Endothelial cell of umbilical vein (primary cell): ENCODE data around the gene EMB. TPM values are rescaled to one million over a fixed set of nuclear protein-coding genes. Genes with fewer than 3 reads are reported as not detected.
"Not testable (repeated sequence)": the region's sequence is repeated elsewhere in the genome, so short reads cannot be mapped to it uniquely, and the experiment has no call there.

ENCODE experiments used
- BruUV-seq: library from RNA; stranded (reverse); fragments of 400-500 nt; replicated peaks from 2 replicates; lab custom pipeline; 2021; lab: Mats Ljungman, UMichigan
- CTCF ChIA-PET: fragments of 300-600, 350-600 bp; sonication (Branson Sonifier 250); formaldehyde crosslinking; loops from one replicate; lab custom pipeline; 2021; ENCODE audit warnings: antibody characterized with exemption, inconsistent platforms; lab: Charles Lee
- POLR2A ChIA-PET: fragments of 300-600, 350-600 bp; sonication (Branson Sonifier 250); formaldehyde crosslinking; loops from one replicate; lab custom pipeline; 2021; ENCODE audit warnings: antibody characterized with exemption, inconsistent platforms; lab: Charles Lee
- DNase-seq: peaks from one replicate; pipeline ENCODE4 v3.0.0-alpha.2; 2011; ENCODE audit warnings: low read depth, low spot score
- FAIRE-seq: peaks from 2 replicates; lab custom pipeline; 2011; peaks lifted over from hg19 to GRCh38; lab: Jason Lieb, UNC
- H2AFZ ChIP-seq: 2 replicates; pipeline ENCODE4 v1.6.0; 2012; ENCODE audit warnings: low read depth, low read length, control low read depth, inconsistent platforms
- H3K27ac ChIP-seq: 2 replicates; pipeline ENCODE4 v1.5.1; 2011; ENCODE audit warnings: low read depth, mild to moderate bottlenecking, control low read depth, low read length, moderate library complexity; ENCODE audit not compliant: insufficient read depth
- H3K27me3 ChIP-seq, 2 experiments: 2 replicates each; pipeline versions ENCODE4 v1.6.0 to v1.6.1; 2011; ENCODE audit warnings: low read length in 2 of 2, mixed read lengths in 1 of 2; ENCODE audit not compliant: control insufficient read depth in 2 of 2, insufficient read depth in 2 of 2
- H3K36me3 ChIP-seq, 2 experiments: 2 replicates in 1 of 2; 3 replicates in 1 of 2; pipeline ENCODE4 v1.5.1; 2011; ENCODE audit warnings: low read length in 2 of 2, mild to moderate bottlenecking in 1 of 2, moderate library complexity in 1 of 2; ENCODE audit not compliant: control insufficient read depth in 2 of 2, insufficient read depth in 2 of 2; ENCODE audit errors: extremely low read depth in 1 of 2
- H3K4me1 ChIP-seq: 3 replicates; pipeline ENCODE4 v1.5.1; 2011; ENCODE audit warnings: mild to moderate bottlenecking, low read length; ENCODE audit not compliant: control insufficient read depth, insufficient read depth; ENCODE audit errors: extremely low read depth
- H3K4me2 ChIP-seq: 2 replicates; pipeline ENCODE4 v1.6.1; 2011; ENCODE audit warnings: low read length, control low read depth, mixed read lengths; ENCODE audit not compliant: insufficient read depth
- H3K4me3 ChIP-seq, 3 experiments: fragments of 200-600 bp in 1 of 3; sonication (generic), shearing (Covaris generic) in 1 of 3; replicated peaks in 1 of 3; 2 replicates each; pipeline ENCODE4 v1.5.1; 2011 to 2016; ENCODE audit warnings: control low read depth in 3 of 3, low read length in 3 of 3, mild to moderate bottlenecking in 2 of 3, inconsistent platforms in 1 of 3, low read depth in 1 of 3, moderate library complexity in 1 of 3; ENCODE audit not compliant: insufficient read depth in 1 of 3
- H3K79me2 ChIP-seq: 2 replicates; pipeline ENCODE4 v1.6.0; 2012; ENCODE audit warnings: low read length, inconsistent platforms; ENCODE audit not compliant: control insufficient read depth, insufficient read depth
- H3K9ac ChIP-seq: replicated peaks from 2 replicates; pipeline ENCODE3; 2011; ENCODE audit warnings: low read length, control low read depth; ENCODE audit not compliant: insufficient read depth; ENCODE audit errors: extremely low read depth
- H3K9me1 ChIP-seq: replicated peaks from 3 replicates; pipeline ENCODE4 v1.6.0; 2011; ENCODE audit warnings: mild to moderate bottlenecking, low read length; ENCODE audit not compliant: control insufficient read depth, insufficient read depth; ENCODE audit errors: extremely low read depth
- H3K9me3 ChIP-seq: replicated peaks from 2 replicates; pipeline ENCODE4 v1.5.1; 2012; ENCODE audit warnings: low read length, inconsistent platforms; ENCODE audit not compliant: control insufficient read depth, insufficient read depth
- H4K20me1 ChIP-seq: replicated peaks from 2 replicates; pipeline ENCODE3; 2011; ENCODE audit warnings: mild to moderate bottlenecking, low read length; ENCODE audit not compliant: control insufficient read depth, insufficient read depth; ENCODE audit errors: extremely low read depth
- CTCF ChIP-seq, 2 donors: IDR thresholded peaks; 1 replicate in 1 of 2; 2 replicates in 1 of 2; pipeline ENCODE4 v1.5.1; 2011; ENCODE audit warnings: low read length in 2 of 2, mild to moderate bottlenecking in 2 of 2, moderate library complexity in 2 of 2, control low read depth in 1 of 2, inconsistent platforms in 1 of 2, low read depth in 1 of 2; ENCODE audit not compliant: insufficient read depth in 1 of 2; ENCODE audit errors: extremely low read depth in 1 of 2
- EZH2 ChIP-seq: IDR thresholded peaks from 2 replicates; pipeline ENCODE4 v1.6.1; 2012; ENCODE audit warnings: borderline replicate concordance, low read depth, mild to moderate bottlenecking, moderate library complexity, low read length, inconsistent platforms; ENCODE audit not compliant: severe bottlenecking
- FOS ChIP-seq: IDR thresholded peaks from 2 replicates; pipeline ENCODE4 v1.6.1; 2011; ENCODE audit warnings: mild to moderate bottlenecking, low read length, moderate library complexity, borderline replicate concordance; ENCODE audit not compliant: insufficient read depth
- GATA2 ChIP-seq: IDR thresholded peaks from 2 replicates; pipeline ENCODE4 v1.7.0; 2011; ENCODE audit warnings: low read depth, mild to moderate bottlenecking, moderate library complexity, mixed read lengths, low read length; ENCODE audit not compliant: insufficient read length, insufficient read depth
- JUN ChIP-seq: IDR thresholded peaks from 2 replicates; pipeline ENCODE4 v1.6.1; 2011; ENCODE audit warnings: borderline replicate concordance, low read depth; ENCODE audit not compliant: insufficient read length, insufficient read depth
- MAX ChIP-seq: IDR thresholded peaks from 2 replicates; pipeline ENCODE4 v1.6.1; 2011; ENCODE audit not compliant: insufficient read depth, insufficient read length
- MYC ChIP-seq: IDR thresholded peaks from one replicate; pipeline ENCODE4 v1.6.1; 2011; ENCODE audit warnings: mild to moderate bottlenecking, low read depth, low read length
- POLR2A ChIP-seq: IDR thresholded peaks from 2 replicates; pipeline ENCODE4 v1.6.1; 2012; ENCODE audit warnings: low read depth, mild to moderate bottlenecking, control low read depth, low read length
- POLR2AphosphoS5 ChIP-seq: IDR thresholded peaks from 2 replicates; pipeline ENCODE4 v1.6.1; 2012; ENCODE audit warnings: low read depth, mild to moderate bottlenecking, control low read depth, low read length, moderate library complexity; ENCODE audit not compliant: insufficient read depth
- dilution Hi-C: fragments of 300-500 bp; cut with MboI; formaldehyde crosslinking; loops from one replicate; pipeline ENCODE4 v1.15.0; 2019; ENCODE audit warnings: low sequenced_read_pairs; ENCODE audit not compliant: extremely low pct_ligation_motif_present
- intact Hi-C: fragments of 100-400 bp; cut with micrococcal nuclease; formaldehyde crosslinking; loops from one replicate; pipeline ENCODE4 v1.10.0; 2022
- polyA plus RNA-seq, 4 experiments: library from polyadenylated mRNA; depleted of rRNA in 3 of 4; stranded (reverse) in 3 of 4; unstranded in 1 of 4; fragments of >200 nt; gene quantifications; 2 replicates each; pipeline versions ENCODE4 v1.2.1 to v1.2.3, GENCODE V29; 2011 to 2012; ENCODE audit warnings: missing spikeins in 1 of 4
- total RNA-seq: library from RNA; stranded (reverse); gene quantifications from 2 replicates; pipeline ENCODE4 v1.2.3, GENCODE V29; 2021

EMB gene
- total and polyA plus RNA-seq, 2 donors (not counting 3 experiments of a cell fraction or from before 2014, with no cell fraction given), result not detected

- H3K9me3 ChIP-seq, result peaks cover 2% of the 10 kb centered on the region
- no peak overlapping the region for H3K9ac ChIP-seq
- FAIRE-seq (no peak), DNase-seq (no peak)
- ChIA-PET POLR2A (no interaction called here), CTCF (no interaction called here)
- intact Hi-C loops, result no loop called here
- no peak overlapping the region for H3K4me3 ChIP-seq
- BruUV-seq, result no TSS peak
- no peaks in the 10 kb centered on the region for H4K20me1 ChIP-seq
- no peak overlapping the region for H3K27ac ChIP-seq
- H2AFZ ChIP-seq, result no peak overlapping the region
- no peaks in the 10 kb centered on the region for H3K27me3 ChIP-seq
- dilution Hi-C loops, result no loop called here
- no peak overlapping the region for H3K4me2 ChIP-seq
- no peaks in the 10 kb centered on the region for H3K36me3 ChIP-seq
- no peaks in the 10 kb centered on the region for H3K4me1 ChIP-seq
- no peaks in the 10 kb centered on the region for H3K9me1 ChIP-seq
- TF ChIP-seq MYC, result no peak
- TF ChIP-seq EZH2, result no peak
- no peak for TF ChIP-seq CTCF (IDR thresholded peaks at IDR 0.05; ENCODE audit: extremely low read depth in 1 of 2, insufficient read depth in 1 of 2, low read depth in 1 of 2, low read length in 2 of 2)
- TF ChIP-seq GATA2, result no peak
- no peak for TF ChIP-seq FOS
- no peak for TF ChIP-seq POLR2AphosphoS5
- no peak for TF ChIP-seq MAX
- no peak for TF ChIP-seq JUN
- TF ChIP-seq POLR2A, result no peak
- H3K79me2 ChIP-seq, result no peaks in the 10 kb centered on the region
Observed at GRCh38 chr5:50401336-50401735, 39.8 kb downstream of the EMB start.

GRCh38 chr5:50393925-50394609, 47.0 kb downstream of the EMB start:
- H3K9ac ChIP-seq, H3K27ac ChIP-seq, BruUV-seq, POLR2A ChIA-PET, DNase-seq, dilution Hi-C loops, CTCF ChIA-PET, H3K4me1 ChIP-seq, H3K4me2 ChIP-seq, H3K27me3 ChIP-seq, H3K79me2 ChIP-seq, H3K4me3 ChIP-seq, H2AFZ ChIP-seq, FAIRE-seq, intact Hi-C loops, H3K9me3 ChIP-seq, H3K36me3 ChIP-seq, H3K9me1 ChIP-seq, H4K20me1 ChIP-seq: not testable (repeated sequence)

GRCh38 chr5:50392289-50392688, 48.8 kb downstream of the EMB start:
- H3K4me2 ChIP-seq, H3K36me3 ChIP-seq, DNase-seq, H3K4me1 ChIP-seq, H3K79me2 ChIP-seq, H4K20me1 ChIP-seq, CTCF ChIA-PET, H3K27ac ChIP-seq, dilution Hi-C loops, H3K9ac ChIP-seq, intact Hi-C loops, H2AFZ ChIP-seq, BruUV-seq, H3K9me3 ChIP-seq, POLR2A ChIA-PET, H3K9me1 ChIP-seq, FAIRE-seq, H3K4me3 ChIP-seq, H3K27me3 ChIP-seq: not testable (repeated sequence)
